ENCODE data around the gene HOXD11. TPM values are rescaled to one million over a fixed set of nuclear protein-coding genes. Genes with fewer than 3 reads are reported as not detected.
A peak's percentile ranks its signal among the peaks of the same experiment; 100 is the strongest.

Gene HOXD11
- total RNA-seq, 1 donor from 2014 or later: not detected

DNA sequence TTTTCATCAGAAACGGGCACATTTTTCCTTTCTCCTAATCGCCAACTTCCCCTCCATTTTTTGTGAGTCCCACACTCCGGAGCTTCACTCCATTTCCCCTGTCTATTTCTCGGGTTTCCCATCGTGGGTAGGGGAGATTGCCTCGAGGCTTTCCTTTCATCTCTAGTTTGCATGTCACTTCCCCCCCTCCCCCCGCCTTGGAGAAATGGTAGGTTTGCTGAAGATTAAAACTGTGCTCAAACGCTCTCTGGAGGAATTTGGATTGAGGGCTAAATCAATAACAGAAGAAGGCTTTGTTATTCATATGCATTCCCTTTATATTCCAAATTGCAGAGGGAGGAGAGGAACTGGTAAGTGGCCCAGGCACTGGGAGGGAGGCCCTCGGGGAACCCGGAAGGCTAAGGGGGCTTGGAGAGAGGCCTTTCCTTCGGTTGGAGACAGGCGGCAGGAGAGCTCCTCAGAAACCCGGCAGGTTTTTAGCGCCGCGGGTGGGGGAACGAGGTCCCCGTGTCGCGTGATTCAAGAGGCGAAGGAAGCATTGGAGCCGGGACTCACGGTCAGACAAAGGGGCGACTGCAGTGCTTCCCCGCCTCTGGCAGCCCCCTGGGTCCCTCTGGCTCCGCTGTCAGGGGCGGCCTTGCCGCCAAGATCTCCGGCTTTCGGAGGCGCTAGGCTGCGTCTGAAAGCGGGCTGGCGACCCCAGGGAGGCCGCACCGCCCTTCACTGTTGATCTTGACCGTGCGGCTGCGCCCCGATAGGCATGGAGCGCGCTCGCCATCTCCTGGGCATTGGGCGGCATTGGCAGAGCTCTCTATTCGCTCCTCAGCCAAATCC, 9.9 kb upstream of the HOXD11 start:
- DNase-seq (ENCODE audit: low spot score): peak; percentile 83
- Mint-ChIP-seq H3K4me3 (ENCODE audit: unreplicated experiment) (peak overlapping the region; percentile 68), H3K36me3 (ENCODE audit: low read depth) (peaks cover 3% of the 10 kb centered on the region), H3K4me1 (ENCODE audit: low read depth) (peaks cover 22% of the 10 kb centered on the region), H3K9me3 (ENCODE audit: low read depth) (no peaks in the 10 kb centered on the region), H3K27me3 (ENCODE audit: low read depth) (peaks cover 85% of the 10 kb centered on the region), H3K27ac (ENCODE audit: unreplicated experiment) (no peak overlapping the region)
- peak; percentile 94 for TF ChIP-seq CTCF (IDR thresholded peaks at IDR 0.05)

GRCh38 chr2:176097820-176098365, 9.2 kb upstream of the HOXD11 start:
- no peak for DNase-seq (ENCODE audit: low spot score)
- Mint-ChIP-seq H3K4me3 (ENCODE audit: unreplicated experiment) (peak overlapping the region; percentile 68), H3K9me3 (ENCODE audit: low read depth) (no peaks in the 10 kb centered on the region), H3K27ac (ENCODE audit: unreplicated experiment) (no peak overlapping the region), H3K4me1 (ENCODE audit: low read depth) (peaks cover 22% of the 10 kb centered on the region), H3K27me3 (ENCODE audit: low read depth) (peaks cover 91% of the 10 kb centered on the region), H3K36me3 (ENCODE audit: low read depth) (peaks cover 3% of the 10 kb centered on the region)
- peak; percentile 65 for TF ChIP-seq CTCF (IDR thresholded peaks at IDR 0.05)

DNA sequence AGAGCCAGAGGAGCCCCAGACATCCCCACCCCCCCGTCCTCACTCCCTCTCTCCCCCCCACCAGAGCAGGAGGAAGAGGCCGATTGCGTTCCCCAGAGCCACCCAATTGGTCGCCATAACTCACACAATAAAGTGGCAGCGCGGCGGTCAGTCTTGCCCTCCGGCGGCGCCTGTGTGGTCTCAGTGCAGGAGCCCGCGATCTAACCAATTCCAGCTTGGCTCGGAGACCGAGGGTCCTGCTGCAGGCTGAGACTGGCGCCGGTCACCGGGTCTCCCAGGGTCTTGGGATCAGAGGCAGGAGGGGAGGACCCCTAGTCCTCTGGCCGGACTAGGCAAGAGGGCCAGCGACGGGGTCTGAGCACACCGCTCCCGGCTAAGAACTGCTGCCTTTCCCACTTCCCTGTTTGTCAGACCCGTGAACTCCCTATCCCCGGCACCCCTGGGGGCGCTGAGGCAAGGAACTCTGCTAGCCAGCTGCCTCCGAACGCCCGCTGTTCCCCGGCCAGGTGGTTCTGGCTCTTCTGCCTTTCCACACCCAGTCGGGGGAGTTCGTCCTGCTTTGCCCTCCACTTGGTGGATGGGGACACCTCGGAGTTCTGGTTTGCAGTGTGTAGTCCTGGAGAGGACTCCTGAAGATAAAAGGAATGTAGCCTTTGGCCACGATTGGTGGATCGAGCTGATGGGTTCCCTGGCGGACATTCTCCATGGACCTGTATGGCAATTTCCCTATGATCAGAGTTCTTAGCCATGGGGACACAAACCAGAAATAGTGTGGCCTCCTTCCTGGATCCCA, 8.5 kb upstream of the HOXD11 start:
- H3K27me3 Mint-ChIP-seq (ENCODE audit: low read depth): peaks cover 90% of the 10 kb centered on the region
- H3K36me3 Mint-ChIP-seq (ENCODE audit: low read depth): peaks cover 3% of the 10 kb centered on the region
- H3K4me3 Mint-ChIP-seq (ENCODE audit: unreplicated experiment): no peak overlapping the region
- no peaks in the 10 kb centered on the region for H3K9me3 Mint-ChIP-seq (ENCODE audit: low read depth)
- H3K27ac Mint-ChIP-seq (ENCODE audit: unreplicated experiment): no peak overlapping the region
- peaks cover 20% of the 10 kb centered on the region for H3K4me1 Mint-ChIP-seq (ENCODE audit: low read depth)
- peak; percentile 80 for DNase-seq (ENCODE audit: low spot score)
- no peak for TF ChIP-seq CTCF (IDR thresholded peaks at IDR 0.05)

GRCh38 chr2:176099159-176099727, 7.8 kb upstream of the HOXD11 start:
- no peak overlapping the region for H3K4me3 Mint-ChIP-seq (ENCODE audit: unreplicated experiment)
- peaks cover 3% of the 10 kb centered on the region for H3K36me3 Mint-ChIP-seq (ENCODE audit: low read depth)
- DNase-seq (ENCODE audit: low spot score): peak; percentile 58
- TF ChIP-seq CTCF (IDR thresholded peaks at IDR 0.05): no peak
- no peaks in the 10 kb centered on the region for H3K9me3 Mint-ChIP-seq (ENCODE audit: low read depth)
- peaks cover 19% of the 10 kb centered on the region for H3K4me1 Mint-ChIP-seq (ENCODE audit: low read depth)
- no peak overlapping the region for H3K27ac Mint-ChIP-seq (ENCODE audit: unreplicated experiment)
- peaks cover 90% of the 10 kb centered on the region for H3K27me3 Mint-ChIP-seq (ENCODE audit: low read depth)
